T-helper 2 cell treated with Interferon-gamma antibody and Interleukin-4, amounts not matched to agents 5 μg/mL and 100 μg/mL, for 36 hours (primary cell): Measurements from ENCODE around the gene CIDEC.
"Not testable (repeated sequence)": the region's sequence is repeated elsewhere in the genome, so short reads cannot be mapped to it uniquely, and the experiment has no call there.

Experiments
- DNase-seq: peaks from one replicate; pipeline ENCODE4 v3.0.0; 2021; ENCODE audit warnings: low spot score
- H3K27ac Mint-ChIP-seq: one replicate; pipeline ENCODE4 v1.8.0; 2021; ENCODE audit warnings: mild to moderate bottlenecking, mixed read lengths
- H3K27me3 Mint-ChIP-seq: one replicate; pipeline ENCODE4 v1.8.0; 2021; ENCODE audit warnings: low read depth, mixed read lengths
- H3K36me3 Mint-ChIP-seq: one replicate; pipeline ENCODE4 v1.8.0; 2021; ENCODE audit warnings: low read depth, mixed read lengths
- H3K4me1 Mint-ChIP-seq: one replicate; pipeline ENCODE4 v1.8.0; 2021; ENCODE audit warnings: low read depth, mixed read lengths
- H3K4me3 Mint-ChIP-seq: one replicate; pipeline ENCODE4 v1.8.0; 2022; ENCODE audit warnings: mild to moderate bottlenecking, moderate library complexity, mixed read lengths
- H3K9me3 Mint-ChIP-seq: one replicate; pipeline ENCODE4 v1.8.0; 2021; ENCODE audit warnings: mixed read lengths

Gene CIDEC

DNA sequence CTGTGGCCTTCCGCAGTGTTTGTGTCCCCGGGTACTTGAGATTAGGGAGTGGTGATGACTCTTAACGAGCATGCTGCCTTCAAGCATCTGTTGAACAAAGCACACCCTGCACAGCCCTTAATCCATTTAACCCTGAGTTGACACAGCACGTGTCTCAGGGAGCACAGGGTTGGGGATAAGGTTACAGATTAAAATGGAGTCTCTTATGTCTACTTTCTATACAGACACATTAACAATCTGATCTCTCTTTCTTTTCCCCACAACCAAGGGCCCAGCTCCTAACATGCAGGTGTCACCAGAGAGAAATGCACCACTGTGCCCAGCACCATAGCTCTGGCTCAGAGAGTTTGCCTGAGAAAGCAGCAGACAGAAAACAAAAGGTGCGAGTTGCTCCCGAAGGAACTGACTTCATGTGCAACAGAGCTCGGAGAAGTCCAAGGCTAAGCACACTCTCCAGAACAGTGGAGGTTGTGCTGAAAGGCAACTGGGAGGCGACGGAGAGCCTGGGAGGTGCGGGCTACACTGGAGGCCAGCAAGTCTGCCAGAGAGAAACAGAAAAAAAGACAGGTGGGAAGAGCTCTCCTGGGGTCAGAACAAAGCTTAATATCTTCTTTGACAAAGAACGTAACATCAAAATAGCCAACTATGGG lies 25.6 kb downstream of the CIDEC start:
- not testable (repeated sequence) for H3K36me3 Mint-ChIP-seq, H3K27ac Mint-ChIP-seq, DNase-seq, H3K4me1 Mint-ChIP-seq, H3K9me3 Mint-ChIP-seq, H3K4me3 Mint-ChIP-seq
- peaks cover 36% of the 10 kb centered on the region for H3K27me3 Mint-ChIP-seq

DNA sequence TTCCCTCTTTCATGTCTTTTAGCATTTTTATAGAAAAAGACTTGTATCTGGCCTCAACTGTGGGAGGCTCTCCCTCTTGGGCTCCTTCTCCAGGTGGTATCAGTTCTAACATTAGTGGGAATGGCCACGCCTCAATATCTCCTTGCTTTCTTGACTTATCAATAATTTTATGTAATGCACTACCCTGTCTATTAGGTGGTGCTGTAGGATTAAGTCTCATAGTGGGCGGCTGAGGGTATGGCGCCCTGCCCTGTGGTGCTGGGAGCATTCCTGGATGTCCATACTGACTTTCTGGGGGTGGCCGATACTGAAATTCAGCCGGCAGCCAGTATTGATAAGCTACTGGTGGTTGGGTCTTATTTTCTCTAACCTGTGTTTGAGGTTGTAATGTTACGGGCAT lies 27.5 kb downstream of the CIDEC start:
- no peak overlapping the region for H3K4me3 Mint-ChIP-seq
- no peak for DNase-seq
- no peak overlapping the region for H3K27ac Mint-ChIP-seq

DNA sequence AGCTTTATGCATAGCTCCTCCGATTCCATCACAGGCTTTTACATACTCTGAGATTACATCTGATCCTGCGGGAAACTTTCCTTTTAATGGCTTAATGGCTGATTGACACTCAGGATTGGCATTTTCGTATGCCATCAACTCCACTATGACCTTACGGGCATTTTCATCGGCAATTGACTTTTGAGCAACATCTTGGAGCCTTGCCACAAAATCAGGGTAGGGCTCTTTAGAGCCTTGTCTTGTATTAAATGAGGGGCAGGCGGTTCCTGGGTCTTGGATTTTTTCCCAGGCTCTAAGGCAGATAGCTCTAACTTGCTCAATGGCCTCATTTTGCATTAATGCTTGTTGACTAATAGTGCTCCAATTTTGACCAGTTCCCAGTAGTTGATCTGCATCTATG lies 28.1 kb downstream of the CIDEC start:
- H3K27ac Mint-ChIP-seq, DNase-seq, H3K4me3 Mint-ChIP-seq, H3K9me3 Mint-ChIP-seq, H3K4me1 Mint-ChIP-seq, H3K36me3 Mint-ChIP-seq: not testable (repeated sequence)
- H3K27me3 Mint-ChIP-seq = peaks cover 36% of the 10 kb centered on the region

More for the DNA sequence above, 27.5 kb downstream of the CIDEC start:
- Mint-ChIP-seq H3K4me1 (peaks cover 7% of the 10 kb centered on the region), H3K9me3 (no peaks in the 10 kb centered on the region), H3K27me3 (peaks cover 36% of the 10 kb centered on the region), H3K36me3 (no peaks in the 10 kb centered on the region)

DNA sequence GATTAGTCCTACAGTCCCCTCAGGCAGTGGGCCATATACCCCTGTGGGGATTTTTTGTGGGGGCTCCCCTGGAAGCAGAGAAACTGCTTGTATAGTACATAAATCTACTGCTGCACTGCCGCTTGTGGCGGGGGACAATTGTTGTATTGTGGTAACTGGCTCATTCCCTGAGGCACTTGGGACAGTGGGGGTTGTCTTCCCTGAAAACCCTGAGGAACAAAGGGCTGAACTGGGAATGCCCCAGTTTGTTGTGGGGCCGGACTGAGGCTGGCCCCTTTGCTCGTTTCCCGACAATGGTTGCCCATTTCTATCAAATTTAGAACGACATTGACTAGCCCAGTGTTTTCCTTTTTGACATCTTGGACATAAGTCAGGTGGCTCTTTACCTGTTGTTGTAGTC lies 28.7 kb downstream of the CIDEC start:
- DNase-seq, H3K36me3 Mint-ChIP-seq, H3K4me3 Mint-ChIP-seq, H3K4me1 Mint-ChIP-seq, H3K9me3 Mint-ChIP-seq, H3K27ac Mint-ChIP-seq: not testable (repeated sequence)
- peaks cover 36% of the 10 kb centered on the region for H3K27me3 Mint-ChIP-seq

DNA sequence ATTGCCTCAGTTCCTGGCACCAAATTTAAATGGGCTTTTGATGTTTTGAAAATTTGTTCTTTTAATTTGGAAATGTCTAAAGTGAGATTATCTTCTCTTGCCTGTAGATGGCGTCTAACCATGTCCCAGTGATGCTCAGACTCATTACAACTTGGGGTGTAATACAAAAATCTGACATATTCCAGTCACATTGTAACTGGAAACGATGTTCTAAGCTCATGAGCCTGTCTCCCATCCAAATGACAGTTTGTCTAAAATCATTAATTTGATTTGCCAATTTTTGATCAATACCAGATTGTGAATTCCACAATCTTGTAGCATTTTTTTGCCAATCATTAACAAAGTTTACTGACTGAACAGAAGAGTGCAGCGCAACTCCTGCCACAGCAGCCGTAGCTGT lies 31.2 kb downstream of the CIDEC start:
- not testable (repeated sequence) for H3K4me3 Mint-ChIP-seq, DNase-seq, H3K27ac Mint-ChIP-seq, H3K9me3 Mint-ChIP-seq, H3K36me3 Mint-ChIP-seq
- Mint-ChIP-seq H3K4me1 (peaks cover 17% of the 10 kb centered on the region), H3K27me3 (peaks cover 30% of the 10 kb centered on the region)

DNA sequence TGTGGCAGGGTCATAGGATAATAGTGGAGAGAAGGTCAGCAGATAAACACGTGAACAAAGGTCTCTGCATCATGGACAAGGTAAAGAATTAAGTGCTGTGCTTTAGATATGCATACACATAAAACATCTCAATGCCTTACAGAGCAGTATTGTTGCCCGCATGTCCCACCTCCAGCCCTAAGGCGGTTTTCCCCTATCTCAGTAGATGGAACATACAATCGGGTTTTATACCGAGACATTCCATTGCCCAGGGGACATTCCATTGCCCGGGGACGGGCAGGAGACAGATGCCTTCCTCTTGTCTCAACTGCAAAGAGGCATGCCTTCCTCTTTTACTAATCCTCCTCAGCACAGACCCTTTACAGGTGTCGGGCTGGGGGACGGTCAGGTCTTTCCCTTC lies 32.2 kb downstream of the CIDEC start:
- peaks cover 20% of the 10 kb centered on the region for H3K27me3 Mint-ChIP-seq
- not testable (repeated sequence) for H3K36me3 Mint-ChIP-seq, H3K27ac Mint-ChIP-seq, H3K9me3 Mint-ChIP-seq, H3K4me3 Mint-ChIP-seq, DNase-seq
- peaks cover 10% of the 10 kb centered on the region for H3K4me1 Mint-ChIP-seq

DNA sequence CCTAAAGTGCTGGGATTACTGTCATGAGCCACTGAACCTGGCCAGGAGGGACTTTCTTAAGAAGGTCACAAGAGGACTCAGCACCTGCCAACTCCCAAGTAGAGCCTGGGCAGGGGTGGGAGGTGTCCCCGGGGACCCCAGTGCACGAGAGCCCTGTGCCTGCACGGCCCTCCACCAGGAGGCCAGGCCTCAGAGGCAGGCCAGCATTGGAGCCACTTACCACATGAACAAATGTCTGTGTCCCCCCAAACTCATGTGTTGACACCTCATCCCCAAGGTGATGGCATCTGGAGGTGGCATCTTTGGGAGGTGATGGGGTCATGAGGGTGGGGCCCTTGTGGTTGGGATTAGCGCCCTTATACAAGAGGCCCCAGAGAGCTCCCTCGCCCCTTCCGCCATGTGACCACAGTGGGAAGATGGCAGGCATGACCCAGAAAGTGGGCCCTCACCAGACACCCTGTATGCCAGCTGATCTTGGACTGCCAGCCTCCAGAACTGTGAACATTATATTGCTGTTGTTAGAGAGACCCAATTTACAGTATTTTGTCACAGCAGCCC lies 33.0 kb downstream of the CIDEC start:
- Mint-ChIP-seq H3K27me3 (peaks cover 13% of the 10 kb centered on the region), H3K36me3 (peaks cover 4% of the 10 kb centered on the region), H3K27ac (no peak overlapping the region), H3K9me3 (no peaks in the 10 kb centered on the region), H3K4me3 (no peak overlapping the region), H3K4me1 (peaks cover 16% of the 10 kb centered on the region)
- no peak for DNase-seq

DNA sequence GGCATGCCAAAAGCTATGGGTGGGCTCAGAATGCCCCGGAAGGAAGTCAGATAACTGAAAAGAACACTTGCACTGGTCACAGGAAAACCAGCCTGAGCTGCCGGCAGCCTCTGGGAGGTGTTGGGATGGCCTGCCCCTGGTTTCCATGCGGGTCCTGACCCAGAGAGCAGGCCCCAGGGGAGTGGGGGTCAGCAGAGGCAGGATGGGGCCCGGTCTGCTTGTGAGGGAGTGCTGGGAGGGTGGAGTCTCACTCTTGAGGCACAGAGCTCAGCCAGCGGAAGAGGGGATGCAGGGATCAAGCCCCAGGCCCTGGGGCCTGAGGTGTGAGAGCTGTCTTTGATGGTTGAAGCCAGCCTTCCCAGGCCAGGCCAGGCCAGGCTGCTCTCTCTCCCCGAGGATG lies 33.8 kb downstream of the CIDEC start:
- H3K4me3 Mint-ChIP-seq = no peak overlapping the region
- H3K27ac Mint-ChIP-seq = no peak overlapping the region
- DNase-seq = no peak
- peaks cover 17% of the 10 kb centered on the region for H3K4me1 Mint-ChIP-seq
- H3K27me3 Mint-ChIP-seq = peaks cover 7% of the 10 kb centered on the region
- no peaks in the 10 kb centered on the region for H3K9me3 Mint-ChIP-seq
- H3K36me3 Mint-ChIP-seq = peaks cover 10% of the 10 kb centered on the region

DNA sequence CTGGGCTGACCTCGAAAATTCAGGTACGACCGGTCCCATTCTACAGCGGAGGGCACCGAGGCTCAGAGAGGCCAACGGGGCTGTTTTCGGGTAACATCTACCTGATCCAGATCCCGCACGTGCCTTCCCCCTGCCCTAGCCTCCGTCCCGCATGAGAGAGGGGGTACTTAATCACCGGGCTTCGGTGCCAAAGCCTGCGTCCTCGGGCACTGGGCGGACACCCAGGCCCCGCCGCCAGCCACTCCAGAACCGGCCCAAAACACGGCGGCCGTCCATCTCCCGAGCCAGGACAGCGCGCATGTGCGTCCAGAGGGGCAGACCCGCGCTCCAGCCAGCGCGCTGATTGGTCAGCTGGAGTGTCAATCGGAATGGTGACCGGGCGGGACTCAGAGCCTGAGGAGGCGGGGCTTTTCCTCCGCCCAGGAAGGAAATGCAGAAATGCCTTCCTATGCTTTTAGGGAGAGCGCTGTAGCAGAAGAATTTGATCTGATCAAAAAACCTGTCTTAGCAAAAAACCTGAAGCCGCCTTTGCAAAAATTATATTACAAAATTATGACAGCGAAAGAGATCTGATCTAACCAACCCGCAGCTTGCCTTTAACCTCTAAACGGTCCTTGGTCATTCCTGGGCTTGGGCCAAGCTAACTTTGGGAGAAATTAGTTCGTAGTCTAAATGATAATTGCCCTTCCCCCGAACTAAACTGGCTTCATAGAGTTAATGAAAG lies 36.2 kb downstream of the CIDEC start, which contains the start of gene RPUSD3:
Gene RPUSD3, minus strand, starts transcription at position 294 of the 724 bp plus-strand sequence. Its CDS starts 18 bp downstream, at position 276.
- peaks cover 22% of the 10 kb centered on the region for H3K36me3 Mint-ChIP-seq
- H3K4me3 Mint-ChIP-seq = peak within 1 kb of the TSS; percentile 100
- H3K27me3 Mint-ChIP-seq = no peaks in the 10 kb centered on the region
- H3K9me3 Mint-ChIP-seq = no peaks in the 10 kb centered on the region
- H3K27ac Mint-ChIP-seq = peak within 1 kb of the TSS; percentile 92
- peaks cover 17% of the 10 kb centered on the region for H3K4me1 Mint-ChIP-seq
- DNase-seq = peak; percentile 93

DNA sequence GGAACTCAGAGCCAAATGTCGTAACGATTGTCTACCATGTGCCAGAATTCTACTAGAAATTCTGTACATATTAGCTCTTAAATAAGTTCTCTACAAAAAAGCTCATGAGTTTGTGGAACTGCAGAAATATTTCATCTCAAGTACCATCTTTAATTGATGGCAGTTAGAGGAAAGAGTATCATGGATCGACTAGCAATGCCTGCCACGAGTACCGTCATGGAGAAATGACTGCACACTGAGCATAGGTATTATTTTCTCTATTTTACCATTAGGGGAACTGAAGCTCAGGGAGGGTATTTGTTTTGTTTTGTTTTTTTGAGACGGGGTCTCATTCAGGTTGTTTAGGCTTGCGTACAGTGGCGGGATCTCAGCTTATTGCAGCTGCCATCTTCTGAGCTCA lies 39.0 kb downstream of the CIDEC start:
- H3K4me3 Mint-ChIP-seq = no peak overlapping the region

DNA sequence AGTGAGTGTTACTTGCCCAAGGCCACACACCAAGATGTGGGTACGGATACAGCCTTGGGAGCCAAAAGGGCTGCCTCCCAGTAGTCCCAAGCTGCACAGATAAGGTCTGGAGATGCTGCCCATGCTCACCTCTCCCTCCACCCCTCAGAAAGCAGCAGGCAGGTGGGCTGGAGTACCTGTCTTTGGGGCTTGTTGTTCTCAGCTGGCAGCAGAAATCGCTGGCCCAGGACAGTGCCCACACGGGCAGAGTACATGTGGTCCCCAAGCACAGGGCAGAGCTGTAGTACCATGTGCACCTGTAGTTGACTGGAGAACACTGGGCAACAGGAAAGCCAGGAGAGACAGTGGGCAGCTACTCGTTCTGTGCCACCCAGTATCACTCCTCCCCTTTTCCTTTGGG lies 41.2 kb downstream of the CIDEC start:
- DNase-seq = no peak
- H3K27me3 Mint-ChIP-seq = no peaks in the 10 kb centered on the region
- peaks cover 45% of the 10 kb centered on the region for H3K36me3 Mint-ChIP-seq
- no peaks in the 10 kb centered on the region for H3K9me3 Mint-ChIP-seq
- no peak overlapping the region for H3K4me3 Mint-ChIP-seq
- no peak overlapping the region for H3K27ac Mint-ChIP-seq
- H3K4me1 Mint-ChIP-seq = peaks cover 7% of the 10 kb centered on the region

More for the DNA sequence above, 39.0 kb downstream of the CIDEC start:
- H3K27me3 Mint-ChIP-seq = no peaks in the 10 kb centered on the region
- no peak overlapping the region for H3K27ac Mint-ChIP-seq
- H3K4me1 Mint-ChIP-seq = peaks cover 17% of the 10 kb centered on the region
- H3K9me3 Mint-ChIP-seq = no peaks in the 10 kb centered on the region
- no peak for DNase-seq
- H3K36me3 Mint-ChIP-seq = peaks cover 25% of the 10 kb centered on the region

DNA sequence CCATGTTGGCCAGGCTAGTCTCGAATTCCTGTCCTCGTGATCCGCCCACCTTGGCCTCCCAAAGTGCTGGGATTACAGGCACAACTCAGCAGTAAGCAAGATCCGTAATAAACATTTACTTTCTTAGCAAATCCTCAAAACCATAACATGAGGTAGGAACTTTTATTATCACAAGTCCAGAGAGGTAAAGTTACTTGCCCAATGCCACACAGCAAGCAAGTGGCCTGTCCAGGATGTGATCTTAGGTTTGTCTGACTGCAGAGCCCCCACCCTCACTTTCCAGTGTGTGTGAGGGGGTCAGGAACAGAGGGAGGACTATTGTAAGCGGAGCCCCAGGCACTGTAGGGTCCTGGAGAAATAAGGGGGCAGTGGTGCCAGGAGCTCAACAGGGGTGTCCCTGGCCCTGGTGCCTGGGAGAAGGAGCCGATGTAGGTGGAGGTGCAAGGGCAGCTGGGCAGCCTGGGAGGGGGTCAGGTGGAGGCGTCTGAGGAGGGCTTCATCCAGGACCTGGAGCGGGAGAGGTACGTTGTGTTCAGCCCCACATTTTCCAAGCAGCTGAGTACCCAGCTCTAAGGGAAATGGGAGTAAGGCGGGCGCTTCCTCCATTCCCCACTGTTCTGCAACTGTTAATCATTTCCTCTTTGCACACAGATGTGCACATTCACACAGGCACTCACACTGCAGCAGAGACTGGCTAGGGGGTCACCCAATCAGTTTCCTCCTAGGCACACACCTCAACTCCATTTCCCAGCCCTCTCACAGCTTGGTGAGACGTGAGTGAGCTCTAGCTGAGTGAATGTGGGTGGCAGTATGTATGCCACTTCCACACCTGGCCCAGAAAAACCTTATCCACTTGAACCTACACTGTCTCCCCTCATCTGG lies 42.1 kb downstream of the CIDEC start:
- Mint-ChIP-seq H3K4me1 (peaks cover 7% of the 10 kb centered on the region), H3K36me3 (peaks cover 49% of the 10 kb centered on the region), H3K9me3 (no peaks in the 10 kb centered on the region), H3K27me3 (no peaks in the 10 kb centered on the region), H3K4me3 (no peak overlapping the region), H3K27ac (no peak overlapping the region)
- DNase-seq = no peak

DNA sequence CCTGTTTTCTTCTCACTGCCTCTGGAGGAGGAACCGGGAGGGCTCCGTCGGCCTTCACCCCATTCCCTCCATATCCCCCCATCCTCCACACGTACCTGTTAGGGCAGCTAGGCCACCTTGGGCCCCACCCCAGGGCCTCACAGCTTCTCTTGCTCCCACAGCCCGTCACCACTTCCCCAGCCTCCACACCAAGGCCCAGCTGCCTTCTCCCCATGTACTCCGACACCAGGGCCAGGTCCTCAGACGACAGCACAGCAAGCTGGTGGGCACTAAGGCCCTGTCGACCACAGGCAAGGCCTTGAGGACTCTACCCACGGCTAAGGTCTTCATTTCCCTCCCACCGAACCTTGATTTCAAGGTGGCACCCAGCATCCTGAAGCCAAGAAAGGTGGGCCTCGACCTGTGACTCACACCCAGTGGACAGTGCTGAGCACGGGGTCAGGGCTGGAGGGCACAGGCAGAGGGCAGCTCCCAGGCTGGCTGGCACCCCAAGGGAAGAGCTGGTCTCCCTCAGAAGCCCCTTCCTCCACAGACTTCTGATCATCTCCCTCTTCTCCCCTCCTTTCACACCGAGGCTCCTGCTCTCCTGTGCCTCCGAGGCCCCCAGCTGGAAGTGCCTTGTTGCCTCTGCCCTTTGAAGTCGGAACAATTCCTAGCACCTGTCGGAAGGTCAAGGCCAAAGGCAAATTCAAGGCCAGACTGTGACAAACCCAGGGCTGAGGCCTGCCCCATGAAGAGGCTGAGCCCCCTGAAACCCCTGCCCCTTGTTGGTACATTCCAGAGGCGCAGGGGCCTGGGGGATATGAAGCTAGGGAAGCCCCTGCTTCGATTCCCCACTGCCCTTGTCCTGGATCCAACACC lies 45.3 kb downstream of the CIDEC start:
- no peak for DNase-seq
- peaks cover 2% of the 10 kb centered on the region for H3K4me1 Mint-ChIP-seq
- H3K4me3 Mint-ChIP-seq = no peak overlapping the region
- H3K27ac Mint-ChIP-seq = no peak overlapping the region
- peaks cover 41% of the 10 kb centered on the region for H3K36me3 Mint-ChIP-seq
- H3K9me3 Mint-ChIP-seq = no peaks in the 10 kb centered on the region
- H3K27me3 Mint-ChIP-seq = no peaks in the 10 kb centered on the region
